HG03469 (cell line): ENCODE results near the gene TP53AIP1.

Experiments
- ATAC-seq: cut with Tn5 transposase; IDR thresholded peaks from one replicate; pipeline ENCODE4 v1.9.1; 2021; ENCODE audit warnings: mild to moderate bottlenecking, moderate library complexity, moderate number of reproducible peaks; ENCODE audit not compliant: unreplicated experiment

Gene TP53AIP1

DNA sequence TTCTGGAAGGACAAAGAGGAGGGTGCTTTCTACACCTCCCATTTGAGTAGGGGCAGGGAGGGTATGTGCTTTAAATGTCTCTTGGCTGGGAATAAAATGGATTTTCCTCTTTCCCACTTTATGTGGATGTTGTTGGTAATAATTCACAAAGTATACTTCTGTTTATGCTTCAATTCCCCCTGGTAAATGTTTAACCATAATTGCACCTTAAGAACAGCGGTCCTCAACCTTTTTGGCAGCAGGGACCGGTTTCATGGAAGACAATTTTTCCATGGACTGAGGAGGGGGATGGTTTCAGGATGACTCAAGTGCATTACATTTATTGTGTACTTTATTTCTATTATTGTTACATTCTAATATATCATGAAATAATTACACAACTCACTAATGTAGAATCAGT, 4.0 kb upstream of the TP53AIP1 start:
- no peak for ATAC-seq

DNA sequence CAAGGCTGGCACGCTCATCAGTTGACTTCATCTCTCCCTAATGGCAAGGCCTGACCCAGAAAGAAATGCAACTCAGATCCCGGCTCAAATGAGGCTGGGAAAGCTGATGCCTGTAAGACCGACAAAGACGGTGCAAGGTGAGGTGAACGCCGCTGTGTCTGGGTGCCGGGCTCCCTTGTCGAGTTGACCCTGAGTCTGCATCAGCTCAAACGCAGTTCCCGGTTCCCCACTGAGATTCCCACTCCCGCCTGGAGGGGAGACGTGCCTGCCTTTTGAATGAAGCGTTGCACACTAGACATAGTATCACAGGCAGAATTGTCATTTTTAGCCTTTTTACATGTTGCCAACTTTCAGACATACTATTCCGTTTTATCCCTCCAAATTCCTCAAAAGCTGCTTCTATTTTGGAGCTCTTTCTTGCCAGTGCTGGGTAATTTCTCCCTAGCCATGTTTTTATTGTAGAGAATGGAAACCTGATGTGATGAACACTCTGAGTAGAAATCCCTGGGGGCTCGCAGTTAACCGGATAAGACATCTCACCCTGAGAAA, 831 bp upstream of the TP53AIP1 start:
- no peak for ATAC-seq

- no peak for ATAC-seq
Measured at GRCh38 chr11:128942272-128942612, 429 bp downstream of the TP53AIP1 start.

GRCh38 chr11:128941573-128942271, 949 bp downstream of the TP53AIP1 start:
- no peak for ATAC-seq

DNA sequence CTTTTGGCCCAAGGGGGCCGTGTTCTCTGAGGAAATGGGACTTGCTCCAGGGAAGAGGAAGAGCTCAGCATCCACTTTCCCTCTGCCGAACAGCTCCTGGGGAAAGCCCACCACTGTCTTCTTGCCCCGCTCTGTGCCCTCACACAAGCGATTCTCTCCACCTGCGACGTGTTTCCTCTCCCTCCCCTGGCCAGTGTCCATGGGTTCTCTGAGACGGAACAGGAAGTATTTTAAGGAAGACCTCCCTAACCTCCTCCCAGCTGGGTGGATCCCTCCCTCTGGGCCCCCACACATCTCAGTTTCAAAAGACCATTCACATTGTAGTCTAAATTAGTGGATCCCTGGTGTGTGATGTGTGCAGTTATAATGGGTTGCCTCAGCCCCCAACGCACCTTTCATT, 1.6 kb downstream of the TP53AIP1 start:
- no peak for ATAC-seq

GRCh38 chr11:128940603-128941002, 2.1 kb downstream of the TP53AIP1 start:
- ATAC-seq: no peak

DNA sequence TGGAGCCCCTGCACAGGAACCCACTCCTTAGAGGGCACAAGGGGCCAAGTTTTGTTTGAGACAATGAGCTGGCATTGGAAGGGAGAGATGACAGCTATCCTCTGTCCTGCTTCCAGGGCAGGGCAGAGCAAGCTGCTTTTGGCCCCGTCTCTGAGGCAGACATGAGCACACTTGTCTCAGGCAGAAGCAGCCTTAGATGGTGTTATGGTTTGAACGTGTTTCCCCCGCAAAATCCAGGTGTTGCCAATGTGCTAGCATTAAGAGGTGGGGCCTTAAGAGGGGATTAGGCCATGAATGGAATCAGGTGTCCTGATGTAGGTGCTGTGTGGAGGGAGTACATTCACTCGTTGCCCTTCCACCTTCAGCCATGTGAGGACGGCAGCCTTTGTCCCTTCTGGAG, 2.5 kb downstream of the TP53AIP1 start:
- no peak for ATAC-seq

DNA sequence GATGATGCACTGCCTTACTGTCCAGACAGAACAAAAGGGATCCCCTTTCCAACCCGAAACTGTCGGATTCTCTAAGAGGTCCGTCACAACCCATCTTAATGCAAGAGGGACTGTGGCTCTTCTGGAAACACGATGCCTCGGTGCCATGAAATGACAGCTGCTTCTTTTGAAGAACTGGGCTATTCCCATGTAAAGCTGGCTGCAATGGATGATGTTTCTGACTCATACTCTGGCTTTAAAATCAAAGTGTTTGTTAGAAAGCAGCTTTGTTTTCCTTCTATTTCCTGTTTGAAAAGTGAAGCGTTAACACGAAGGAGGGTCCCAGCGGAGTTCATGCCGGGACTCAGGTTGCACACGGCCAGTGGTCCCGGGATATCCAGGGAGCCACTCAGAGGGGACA, 3.1 kb downstream of the TP53AIP1 start:
- ATAC-seq: no peak

GRCh38 chr11:128938156-128938885, 4.3 kb downstream of the TP53AIP1 start:
- no peak for ATAC-seq

- ATAC-seq: no peak
Measured at GRCh38 chr11:128937480-128937879, 5.2 kb downstream of the TP53AIP1 start.

GRCh38 chr11:128936606-128937251, 5.9 kb downstream of the TP53AIP1 start:
- ATAC-seq: no peak

- no peak for ATAC-seq
Measured at GRCh38 chr11:128934926-128935325, 7.7 kb downstream of the TP53AIP1 start.

- ATAC-seq: no peak
Measured at GRCh38 chr11:128934351-128934750, 8.3 kb downstream of the TP53AIP1 start.

GRCh38 chr11:128933481-128934178, 9.0 kb downstream of the TP53AIP1 start:
- no peak for ATAC-seq

- ATAC-seq: no peak
Measured at GRCh38 chr11:128931668-128932067, 11.0 kb downstream of the TP53AIP1 start.

DNA sequence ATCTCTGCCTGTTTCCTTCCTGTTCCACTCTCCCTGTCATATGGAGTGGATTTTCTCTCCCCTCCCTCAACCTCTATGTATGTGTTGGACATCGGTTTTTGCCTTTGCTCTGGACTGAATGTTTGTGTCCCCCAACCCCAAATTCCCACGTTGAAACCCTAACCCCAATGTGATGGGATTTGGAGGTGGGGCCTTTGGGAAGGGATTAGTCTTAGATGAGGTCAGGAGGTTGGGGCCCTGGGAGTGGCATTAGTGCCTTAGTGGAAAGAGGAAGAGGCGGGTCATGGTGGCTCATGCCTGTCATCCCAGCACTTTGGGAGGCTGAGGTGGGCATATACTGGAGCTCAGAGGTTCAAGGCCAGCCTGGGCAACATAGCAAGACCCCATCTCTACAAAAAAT, 11.6 kb downstream of the TP53AIP1 start:
- no peak for ATAC-seq

- ATAC-seq: no peak
Measured at GRCh38 chr11:128929991-128930390, 12.7 kb downstream of the TP53AIP1 start.

DNA sequence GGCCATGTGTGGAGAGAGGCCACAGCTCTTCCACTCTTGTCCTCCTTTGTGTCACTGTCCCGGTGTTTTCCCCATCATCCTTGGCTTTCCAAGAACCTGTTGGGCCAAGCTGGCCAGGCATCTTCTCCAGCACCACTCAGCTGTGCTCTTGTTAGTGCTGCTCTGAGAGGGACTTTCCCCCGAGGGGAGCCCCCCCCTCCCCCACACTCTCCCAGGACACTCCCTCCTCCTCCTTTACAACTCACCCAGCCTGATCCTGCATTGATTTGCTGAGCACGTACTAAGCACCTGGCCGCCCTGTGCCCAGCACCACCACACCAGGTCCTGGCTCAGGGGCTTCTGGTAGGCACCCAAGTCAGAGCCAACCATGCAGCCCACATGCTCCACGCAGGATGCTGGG, 13.2 kb downstream of the TP53AIP1 start:
- no peak for ATAC-seq

GRCh38 chr11:128928400-128928799, 14.3 kb downstream of the TP53AIP1 start:
- ATAC-seq: peak; percentile 97

GRCh38 chr11:128927683-128928336, 14.9 kb downstream of the TP53AIP1 start:
- ATAC-seq: no peak

DNA sequence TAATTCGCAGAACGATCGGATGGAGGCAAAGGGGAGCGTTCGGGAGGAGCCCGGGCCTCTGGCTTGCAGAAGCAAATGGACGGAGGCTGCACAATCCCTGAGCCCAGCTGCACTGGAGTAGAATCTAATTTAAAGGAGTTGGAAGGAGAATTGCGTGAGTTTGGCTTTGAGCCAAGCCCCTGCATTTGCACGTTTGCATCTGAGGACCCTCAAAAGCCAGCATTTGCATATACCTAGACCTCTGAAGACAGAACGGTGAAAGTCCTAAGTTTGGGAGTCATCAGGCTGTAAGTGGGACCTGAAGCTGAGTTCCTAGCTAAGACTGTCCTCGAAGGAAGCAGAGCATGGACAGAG, 15.6 kb downstream of the TP53AIP1 start:
- no peak for ATAC-seq
